Glutamatergic neuron (in vitro differentiated cells): ENCODE results near the gene MGAT5B. TPM values are rescaled to one million over a fixed set of nuclear protein-coding genes. Genes with fewer than 3 reads are reported as not detected.

ENCODE experiments used
- DNase-seq: peaks from one replicate; pipeline ENCODE4 v3.0.0; 2022
- H3K27ac Mint-ChIP-seq: one replicate; pipeline ENCODE4 v1.8.0; 2020; ENCODE audit warnings: mild to moderate bottlenecking, mixed read lengths, inconsistent platforms; ENCODE audit not compliant: unreplicated experiment
- H3K27me3 Mint-ChIP-seq: one replicate; pipeline ENCODE4 v1.8.0; 2020; ENCODE audit warnings: mild to moderate bottlenecking, moderate library complexity, mixed read lengths, inconsistent platforms; ENCODE audit not compliant: unreplicated experiment
- H3K36me3 Mint-ChIP-seq: one replicate; pipeline ENCODE4 v1.8.0; 2020; ENCODE audit warnings: mild to moderate bottlenecking, mixed read lengths, inconsistent platforms; ENCODE audit not compliant: unreplicated experiment
- H3K4me1 Mint-ChIP-seq: one replicate; pipeline ENCODE4 v1.8.0; 2020; ENCODE audit warnings: mild to moderate bottlenecking, low read depth, mixed read lengths, inconsistent platforms; ENCODE audit not compliant: unreplicated experiment
- H3K4me3 Mint-ChIP-seq: one replicate; pipeline ENCODE4 v1.8.0; 2020; ENCODE audit warnings: mild to moderate bottlenecking, mixed read lengths, inconsistent platforms; ENCODE audit not compliant: unreplicated experiment
- H3K9me3 Mint-ChIP-seq: one replicate; pipeline ENCODE4 v1.8.0; 2020; ENCODE audit warnings: mild to moderate bottlenecking, moderate library complexity, mixed read lengths, inconsistent platforms; ENCODE audit not compliant: unreplicated experiment
- CTCF ChIP-seq: fragments of 200-600 bp; sonication (generic); IDR thresholded peaks from one replicate; pipeline ENCODE4 v1.5.0; 2021; ENCODE audit not compliant: partially characterized antibody, unreplicated experiment
- total RNA-seq: library from RNA; stranded (reverse); fragmentation: NEBNext Ultra II Directional; extraction: Animal tissue kit (Norgen Biotek cat#: 25700); gene quantifications from one replicate; pipeline ENCODE4 v1.2.1, GENCODE V29; 2021; ENCODE audit not compliant: unreplicated experiment

Gene MGAT5B
- total RNA-seq, 1 donor from 2014 or later = 22.9 TPM

- Mint-ChIP-seq H3K9me3 (peaks cover 2% of the 10 kb centered on the region), H3K4me3 (no peak overlapping the region), H3K36me3 (no peaks in the 10 kb centered on the region), H3K4me1 (peaks cover 8% of the 10 kb centered on the region), H3K27ac (no peak overlapping the region), H3K27me3 (no peaks in the 10 kb centered on the region)
- DNase-seq = no peak
- TF ChIP-seq CTCF = no peak
These were observed 78.0 kb downstream of the MGAT5B start for GRCh38 chr17:76946111-76946771.

DNA sequence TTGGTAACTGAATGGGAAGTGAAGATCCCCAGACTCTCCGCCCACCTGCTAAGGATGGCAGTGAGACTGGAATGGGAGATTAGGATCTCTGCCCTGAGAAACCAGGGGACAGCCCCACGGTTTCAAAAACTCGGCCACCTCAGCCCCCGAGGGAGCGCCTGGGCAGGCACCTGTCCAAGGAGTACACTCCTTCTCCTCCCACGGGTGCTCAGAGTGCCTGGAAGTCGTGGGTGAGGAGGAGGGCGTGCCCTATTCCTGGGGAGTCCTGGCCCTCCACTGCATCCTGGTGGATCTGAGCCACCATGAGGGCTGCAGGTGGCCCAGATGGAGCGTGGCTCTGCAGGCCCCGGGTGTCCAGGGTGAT is 78.5 kb downstream of the MGAT5B start:
- Mint-ChIP-seq H3K36me3 (no peaks in the 10 kb centered on the region), H3K9me3 (peaks cover 2% of the 10 kb centered on the region), H3K27ac (no peak overlapping the region), H3K27me3 (no peaks in the 10 kb centered on the region), H3K4me3 (no peak overlapping the region), H3K4me1 (peaks cover 8% of the 10 kb centered on the region)
- DNase-seq = no peak
- TF ChIP-seq CTCF = no peak

DNA sequence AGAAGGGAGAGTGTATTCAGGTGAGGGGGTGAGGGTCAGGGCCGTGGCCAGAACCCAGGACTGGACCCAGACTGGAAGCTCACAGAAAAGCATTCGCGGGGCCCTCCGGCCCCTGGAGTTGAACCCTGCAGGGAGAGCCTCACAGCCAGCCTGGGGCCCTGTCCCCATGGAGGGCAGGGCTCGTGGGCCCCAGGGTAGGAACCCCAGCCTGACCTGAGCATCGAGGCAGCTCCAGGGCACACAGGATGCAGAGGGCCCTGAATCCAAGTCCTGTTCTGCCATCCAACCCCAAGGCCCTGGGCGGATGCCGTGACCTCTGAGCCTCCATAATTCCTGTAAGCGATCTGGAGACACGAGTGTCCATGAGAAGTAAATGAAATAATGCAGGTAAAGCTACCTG is 79.1 kb downstream of the MGAT5B start:
- DNase-seq = no peak
- Mint-ChIP-seq H3K9me3 (peaks cover 2% of the 10 kb centered on the region), H3K4me1 (peaks cover 8% of the 10 kb centered on the region), H3K27me3 (no peaks in the 10 kb centered on the region), H3K27ac (no peak overlapping the region), H3K4me3 (no peak overlapping the region), H3K36me3 (no peaks in the 10 kb centered on the region)
- TF ChIP-seq CTCF = no peak

- TF ChIP-seq CTCF = no peak
- Mint-ChIP-seq H3K9me3 (peaks cover 2% of the 10 kb centered on the region), H3K27ac (no peak overlapping the region), H3K4me3 (no peak overlapping the region), H3K27me3 (no peaks in the 10 kb centered on the region), H3K4me1 (peaks cover 7% of the 10 kb centered on the region), H3K36me3 (no peaks in the 10 kb centered on the region)
- DNase-seq = no peak
These were observed 79.6 kb downstream of the MGAT5B start for GRCh38 chr17:76947771-76948170.

DNA sequence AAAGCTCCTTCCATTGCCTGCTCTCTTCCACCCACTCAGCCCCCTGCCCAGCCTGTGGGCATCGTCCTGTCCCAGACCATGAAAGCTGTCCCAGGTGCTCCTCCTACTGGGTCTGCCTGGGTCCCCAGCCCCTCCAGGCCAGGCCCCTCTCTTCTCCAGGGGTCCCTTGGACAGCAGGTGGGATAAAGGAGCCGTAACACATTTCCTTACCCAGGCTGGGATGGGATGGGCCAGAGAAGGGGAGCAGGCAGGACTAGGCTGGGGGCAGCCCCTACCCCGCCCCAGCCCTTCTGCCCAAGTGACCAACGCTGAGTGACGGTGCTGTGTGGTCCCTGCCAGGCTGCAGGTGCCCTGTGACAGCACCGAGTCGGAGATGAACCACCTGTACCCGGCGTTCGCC is 80.1 kb downstream of the MGAT5B start:
- no peak overlapping the region for H3K27ac Mint-ChIP-seq
- H3K4me1 Mint-ChIP-seq = peaks cover 5% of the 10 kb centered on the region
- no peak for TF ChIP-seq CTCF

More for the DNA sequence above, 80.1 kb downstream of the MGAT5B start:
- Mint-ChIP-seq H3K36me3 (no peaks in the 10 kb centered on the region), H3K9me3 (peaks cover 2% of the 10 kb centered on the region), H3K27me3 (no peaks in the 10 kb centered on the region), H3K4me3 (no peak overlapping the region)
- DNase-seq = no peak
